Caco-2 (cell line): ENCODE results near the gene ZPBP2. TPM values are rescaled to one million over a fixed set of nuclear protein-coding genes. Genes with fewer than 3 reads are reported as not detected.
A peak's percentile ranks its signal among the peaks of the same experiment; 100 is the strongest.

Source experiments
- BruUV-seq: library from RNA; stranded (reverse); fragments of 400-500 nt; replicated peaks from 2 replicates; lab custom pipeline; 2021; lab: Mats Ljungman, UMichigan
- CTCF ChIA-PET: fragments of 300-600 bp; sonication (Branson Sonifier 250); formaldehyde crosslinking; loops from one replicate; lab custom pipeline; 2022; ENCODE audit warnings: antibody characterized with exemption; lab: Charles Lee
- POLR2A ChIA-PET: fragments of 300-600 bp; sonication (Branson Sonifier 250); formaldehyde crosslinking; loops from one replicate; lab custom pipeline; 2022; ENCODE audit warnings: antibody characterized with exemption; lab: Charles Lee
- DNase-seq, 2 experiments: peaks; one replicate each; pipeline versions ENCODE4 v3.0.0 to v3.0.0-alpha.2; 2020 to 2022
- H3K27me3 ChIP-seq: replicated peaks from 2 replicates; pipeline ENCODE4 v1.6.0; 2011; ENCODE audit warnings: low read length; ENCODE audit not compliant: control insufficient read depth, insufficient read depth
- H3K36me3 ChIP-seq: 2 replicates; pipeline ENCODE4 v1.5.1; 2011; ENCODE audit warnings: low read length; ENCODE audit not compliant: control insufficient read depth, insufficient read depth
- H3K4me1 ChIP-seq: fragments of 250-450 bp; sonication (Bioruptor Pico); 2 replicates; pipeline ENCODE4 v1.5.1; 2020; ENCODE audit warnings: mild to moderate bottlenecking
- H3K4me3 ChIP-seq: 2 replicates; pipeline ENCODE4 v1.5.1; 2011; ENCODE audit warnings: low read depth, mild to moderate bottlenecking, control low read depth, low read length
- H3K9me3 ChIP-seq: fragments of 250-450 bp; sonication (Bioruptor Pico); 2 replicates; pipeline ENCODE4 v1.5.1; 2020; ENCODE audit warnings: mild to moderate bottlenecking, moderate library complexity
- H3K27ac Mint-ChIP-seq: one replicate; pipeline ENCODE4 v1.8.0; 2022; ENCODE audit warnings: mixed read lengths; ENCODE audit not compliant: unreplicated experiment
- H3K27me3 Mint-ChIP-seq: one replicate; pipeline ENCODE4 v1.8.0; 2022; ENCODE audit warnings: mixed read lengths; ENCODE audit not compliant: insufficient read depth, unreplicated experiment
- H3K36me3 Mint-ChIP-seq: one replicate; pipeline ENCODE4 v1.8.0; 2022; ENCODE audit warnings: mild to moderate bottlenecking, mixed read lengths; ENCODE audit not compliant: insufficient read depth, unreplicated experiment
- H3K4me1 Mint-ChIP-seq: one replicate; pipeline ENCODE4 v1.8.0; 2022; ENCODE audit warnings: low read depth, mixed read lengths; ENCODE audit not compliant: unreplicated experiment
- H3K4me3 Mint-ChIP-seq: one replicate; pipeline ENCODE4 v1.8.0; 2022; ENCODE audit warnings: mild to moderate bottlenecking, moderate library complexity, mixed read lengths; ENCODE audit not compliant: unreplicated experiment
- H3K9me3 Mint-ChIP-seq: one replicate; pipeline ENCODE4 v1.8.0; 2022; ENCODE audit warnings: mixed read lengths; ENCODE audit not compliant: unreplicated experiment
- intact Hi-C: fragments of 100-400 bp; cut with micrococcal nuclease; formaldehyde crosslinking; loops from one replicate; pipeline ENCODE4 v1.10.0; 2022; ENCODE audit not compliant: unreplicated experiment
- total RNA-seq: library from RNA; stranded (reverse); gene quantifications from 2 replicates; pipeline ENCODE4 v1.2.3, GENCODE V29; 2022
- TF ChIP-seq, protein P1 (sequence below), 2 experiments: fragments of 200-600 bp in 1 of 2; IDR thresholded peaks; 1 replicate in 1 of 2; 2 replicates in 1 of 2; pipeline versions ENCODE4 v1.5.1 to v1.8.0; 2011 to 2022; ENCODE audit warnings: antibody characterized with exemption in 1 of 2, control low read depth in 1 of 2, inconsistent platforms in 1 of 2, low read depth in 1 of 2, low read length in 1 of 2, mild to moderate bottlenecking in 1 of 2, moderate library complexity in 1 of 2; ENCODE audit not compliant: insufficient read depth in 1 of 2, severe bottlenecking in 1 of 2, unreplicated experiment in 1 of 2

ZPBP2 gene
- total RNA-seq, 1 experiment from 2014 or later = not detected

- H3K4me1 Mint-ChIP-seq = peaks cover 20% of the 10 kb centered on the region
- DNase-seq = no peak
- no peaks in the 10 kb centered on the region for H3K27me3 Mint-ChIP-seq
- no peak overlapping the region for H3K4me3 Mint-ChIP-seq
- no TSS peak for BruUV-seq
- H3K27ac Mint-ChIP-seq = no peak overlapping the region
- TF ChIP-seq, protein P1, sequence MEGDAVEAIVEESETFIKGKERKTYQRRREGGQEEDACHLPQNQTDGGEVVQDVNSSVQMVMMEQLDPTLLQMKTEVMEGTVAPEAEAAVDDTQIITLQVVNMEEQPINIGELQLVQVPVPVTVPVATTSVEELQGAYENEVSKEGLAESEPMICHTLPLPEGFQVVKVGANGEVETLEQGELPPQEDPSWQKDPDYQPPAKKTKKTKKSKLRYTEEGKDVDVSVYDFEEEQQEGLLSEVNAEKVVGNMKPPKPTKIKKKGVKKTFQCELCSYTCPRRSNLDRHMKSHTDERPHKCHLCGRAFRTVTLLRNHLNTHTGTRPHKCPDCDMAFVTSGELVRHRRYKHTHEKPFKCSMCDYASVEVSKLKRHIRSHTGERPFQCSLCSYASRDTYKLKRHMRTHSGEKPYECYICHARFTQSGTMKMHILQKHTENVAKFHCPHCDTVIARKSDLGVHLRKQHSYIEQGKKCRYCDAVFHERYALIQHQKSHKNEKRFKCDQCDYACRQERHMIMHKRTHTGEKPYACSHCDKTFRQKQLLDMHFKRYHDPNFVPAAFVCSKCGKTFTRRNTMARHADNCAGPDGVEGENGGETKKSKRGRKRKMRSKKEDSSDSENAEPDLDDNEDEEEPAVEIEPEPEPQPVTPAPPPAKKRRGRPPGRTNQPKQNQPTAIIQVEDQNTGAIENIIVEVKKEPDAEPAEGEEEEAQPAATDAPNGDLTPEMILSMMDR (IDR thresholded peaks at IDR 0.05; ENCODE audit: insufficient read depth in 1 of 2, low read depth in 1 of 2, low read length in 1 of 2, severe bottlenecking in 1 of 2, unreplicated experiment in 1 of 2) = no peak
- no peaks in the 10 kb centered on the region for H3K9me3 Mint-ChIP-seq
- Histone ChIP-seq H3K9me3 (no peaks in the 10 kb centered on the region), H3K27me3 (no peaks in the 10 kb centered on the region), H3K36me3 (peaks cover under 1% of the 10 kb centered on the region), H3K4me1 (peaks cover 27% of the 10 kb centered on the region), H3K4me3 (no peak overlapping the region)
- peaks cover 19% of the 10 kb centered on the region for H3K36me3 Mint-ChIP-seq
- ChIA-PET POLR2A (no interaction called here), CTCF (no interaction called here)
- intact Hi-C loops = no loop called here
Observed at GRCh38 chr17:39913989-39914388, 46.0 kb downstream of the ZPBP2 start.

- POLR2A ChIA-PET = interaction anchor here (0.5 to 0.7 kb wide), 3 partner anchors 55 to 566 kb away, joined by 4 to 5 read pairs (median 4); no protein-coding TSS in a partner anchor
- H3K4me1 Mint-ChIP-seq = peaks cover 20% of the 10 kb centered on the region
- DNase-seq = no peak
- peaks cover 24% of the 10 kb centered on the region for H3K36me3 Mint-ChIP-seq
- BruUV-seq = no TSS peak
- CTCF ChIA-PET = no interaction called here
- no peaks in the 10 kb centered on the region for H3K27me3 Mint-ChIP-seq
- H3K4me1 ChIP-seq = peaks cover 27% of the 10 kb centered on the region
- H3K9me3 ChIP-seq = no peaks in the 10 kb centered on the region
- H3K4me3 ChIP-seq = no peak overlapping the region
- no peaks in the 10 kb centered on the region for H3K9me3 Mint-ChIP-seq
- H3K27ac Mint-ChIP-seq = no peak overlapping the region
- H3K36me3 ChIP-seq = peaks cover 3% of the 10 kb centered on the region
- H3K27me3 ChIP-seq = no peaks in the 10 kb centered on the region
- H3K4me3 Mint-ChIP-seq = no peak overlapping the region
- TF ChIP-seq, protein P1 (IDR thresholded peaks at IDR 0.05; ENCODE audit: insufficient read depth in 1 of 2, low read depth in 1 of 2, low read length in 1 of 2, severe bottlenecking in 1 of 2, unreplicated experiment in 1 of 2) = no peak
- intact Hi-C loops = no loop called here
Observed at GRCh38 chr17:39915559-39915958, 47.6 kb downstream of the ZPBP2 start.

DNA sequence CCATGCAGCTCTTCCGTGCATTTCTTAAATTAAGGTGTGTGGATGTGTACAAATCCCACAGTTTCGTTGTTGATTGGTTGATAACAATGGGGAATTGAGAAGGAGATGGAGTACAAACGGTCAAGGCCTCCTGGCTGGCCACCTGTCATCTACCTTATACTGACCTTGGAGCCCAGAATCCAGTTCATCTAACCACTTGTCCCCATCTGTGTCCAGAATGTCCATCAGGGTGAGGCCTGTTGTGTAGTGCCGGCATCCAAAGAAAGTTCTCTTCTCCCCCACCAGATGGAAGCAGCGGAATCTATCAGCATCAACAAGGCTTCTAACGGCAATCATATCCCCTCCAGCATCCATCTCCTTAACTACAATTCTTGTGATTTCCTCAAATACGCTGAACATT lies 48.9 kb downstream of the ZPBP2 start:
- DNase-seq = peak; percentile 58 to 67
- H3K4me3 Mint-ChIP-seq = peak overlapping the region; percentile 23
- H3K36me3 Mint-ChIP-seq = peaks cover 35% of the 10 kb centered on the region
- peaks cover 20% of the 10 kb centered on the region for H3K4me1 Mint-ChIP-seq
- no peak overlapping the region for H3K4me3 ChIP-seq
- H3K36me3 ChIP-seq = peaks cover 3% of the 10 kb centered on the region
- peak overlapping the region; percentile 90 for H3K27ac Mint-ChIP-seq
- H3K9me3 Mint-ChIP-seq = no peaks in the 10 kb centered on the region
- peaks cover 27% of the 10 kb centered on the region for H3K4me1 ChIP-seq
- intact Hi-C loops = loop anchor here (1.0 kb wide), 2 partner anchors 9 to 63 kb away; partner anchors contain the start of gene PSMD3
- BruUV-seq = no TSS peak
- TF ChIP-seq, protein P1 (IDR thresholded peaks at IDR 0.05; ENCODE audit: insufficient read depth in 1 of 2, low read depth in 1 of 2, low read length in 1 of 2, severe bottlenecking in 1 of 2, unreplicated experiment in 1 of 2) = peak; percentile 39 to 51
- ChIA-PET POLR2A (interaction anchor here (0.6 kb wide), 1 partner anchor 109 kb away, joined by 3 read pairs; no protein-coding TSS in a partner anchor), CTCF (interaction anchor here (0.9 kb wide), 1 partner anchor 42 kb away, joined by 4 read pairs; no protein-coding TSS in a partner anchor)
- no peaks in the 10 kb centered on the region for H3K27me3 ChIP-seq
- no peaks in the 10 kb centered on the region for H3K27me3 Mint-ChIP-seq
- H3K9me3 ChIP-seq = no peaks in the 10 kb centered on the region
